Colonic mucosa (tissue), 4 donors: ENCODE data around the gene LSM2. TPM values are rescaled to one million over a fixed set of nuclear protein-coding genes. Genes with fewer than 3 reads are reported as not detected.

Source experiments
- DNase-seq: peaks from one replicate; pipeline ENCODE4 v3.0.0-alpha.2; 2020
- H3K27ac ChIP-seq: fragments of 200-600 bp; one replicate; pipeline ENCODE4 v1.8.0; 2021
- H3K27me3 ChIP-seq: fragments of 200-600 bp; one replicate; pipeline ENCODE4 v1.8.0; 2021
- H3K36me3 ChIP-seq: fragments of 200-600 bp; one replicate; pipeline ENCODE4 v1.8.0; 2021
- H3K4me1 ChIP-seq: fragments of 200-600 bp; one replicate; pipeline ENCODE4 v1.8.0; 2021; ENCODE audit warnings: mild to moderate bottlenecking
- H3K4me3 ChIP-seq: fragments of 200-600 bp; one replicate; pipeline ENCODE4 v1.8.0; 2021
- H3K9ac ChIP-seq, 2 donors: one replicate each; pipeline ENCODE4 v1.7.0; 2013; ENCODE audit warnings: control low read depth in 2 of 2, low read depth in 2 of 2, low read length in 2 of 2
- H3K9me3 ChIP-seq: fragments of 200-600 bp; one replicate; pipeline ENCODE4 v1.8.0; 2021
- intact Hi-C: fragments of 100-400 bp; cut with DNase I; formaldehyde crosslinking; loops from one replicate; pipeline ENCODE4 v1.14.1; 2022
- total RNA-seq, 2 donors: library from RNA; stranded (reverse); fragmentation: NEBNext Ultra II Directional in 1 of 2; extraction: Animal tissue kit (Norgen Biotek cat#: 25700) in 1 of 2; gene quantifications; one replicate each; pipeline ENCODE4 v1.2.1, GENCODE V29; 2021
- TF ChIP-seq, protein P1 (sequence below): fragments of 200-600 bp; IDR thresholded peaks from one replicate; pipeline ENCODE4 v1.8.0; 2022; ENCODE audit warnings: antibody characterized with exemption, mild to moderate bottlenecking
- donor health status: healthy.
- donor health status: DM: no; HTN: no; CAD: no.
- donor health status: DM: no; HTN: no; CAD: no.

LSM2 gene
- total RNA-seq, 2 donors from 2014 or later, result 37.6 to 61.3 TPM

DNA sequence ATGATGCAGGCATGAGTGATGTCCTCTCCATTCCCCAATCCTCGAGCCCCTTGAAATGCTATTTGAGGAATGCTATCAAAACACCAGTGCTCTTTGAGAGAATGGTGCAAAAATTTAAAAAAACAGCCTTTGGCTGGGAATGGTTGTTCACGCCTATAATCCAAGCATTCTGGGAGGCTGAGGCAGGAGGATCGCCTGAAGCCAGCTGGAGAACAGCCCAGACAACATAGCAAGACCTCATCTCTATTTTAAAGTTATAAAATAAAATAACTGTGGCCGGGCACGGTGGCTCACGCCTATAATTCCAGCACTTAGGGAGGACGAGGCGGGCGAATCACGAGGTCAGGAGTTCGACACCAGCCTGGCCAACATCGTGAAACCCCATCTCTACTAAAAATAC lies 7.0 kb downstream of the LSM2 start:
- Histone ChIP-seq H3K27ac (no peak overlapping the region), H3K36me3 (no peaks in the 10 kb centered on the region), H3K9ac (no peak overlapping the region), H3K4me3 (no peak overlapping the region), H3K9me3 (no peaks in the 10 kb centered on the region), H3K27me3 (no peaks in the 10 kb centered on the region), H3K4me1 (peaks cover 5% of the 10 kb centered on the region)
- intact Hi-C loops, result no loop called here
- DNase-seq, result no peak
- TF ChIP-seq, protein P1, sequence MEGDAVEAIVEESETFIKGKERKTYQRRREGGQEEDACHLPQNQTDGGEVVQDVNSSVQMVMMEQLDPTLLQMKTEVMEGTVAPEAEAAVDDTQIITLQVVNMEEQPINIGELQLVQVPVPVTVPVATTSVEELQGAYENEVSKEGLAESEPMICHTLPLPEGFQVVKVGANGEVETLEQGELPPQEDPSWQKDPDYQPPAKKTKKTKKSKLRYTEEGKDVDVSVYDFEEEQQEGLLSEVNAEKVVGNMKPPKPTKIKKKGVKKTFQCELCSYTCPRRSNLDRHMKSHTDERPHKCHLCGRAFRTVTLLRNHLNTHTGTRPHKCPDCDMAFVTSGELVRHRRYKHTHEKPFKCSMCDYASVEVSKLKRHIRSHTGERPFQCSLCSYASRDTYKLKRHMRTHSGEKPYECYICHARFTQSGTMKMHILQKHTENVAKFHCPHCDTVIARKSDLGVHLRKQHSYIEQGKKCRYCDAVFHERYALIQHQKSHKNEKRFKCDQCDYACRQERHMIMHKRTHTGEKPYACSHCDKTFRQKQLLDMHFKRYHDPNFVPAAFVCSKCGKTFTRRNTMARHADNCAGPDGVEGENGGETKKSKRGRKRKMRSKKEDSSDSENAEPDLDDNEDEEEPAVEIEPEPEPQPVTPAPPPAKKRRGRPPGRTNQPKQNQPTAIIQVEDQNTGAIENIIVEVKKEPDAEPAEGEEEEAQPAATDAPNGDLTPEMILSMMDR, result no peak

DNA sequence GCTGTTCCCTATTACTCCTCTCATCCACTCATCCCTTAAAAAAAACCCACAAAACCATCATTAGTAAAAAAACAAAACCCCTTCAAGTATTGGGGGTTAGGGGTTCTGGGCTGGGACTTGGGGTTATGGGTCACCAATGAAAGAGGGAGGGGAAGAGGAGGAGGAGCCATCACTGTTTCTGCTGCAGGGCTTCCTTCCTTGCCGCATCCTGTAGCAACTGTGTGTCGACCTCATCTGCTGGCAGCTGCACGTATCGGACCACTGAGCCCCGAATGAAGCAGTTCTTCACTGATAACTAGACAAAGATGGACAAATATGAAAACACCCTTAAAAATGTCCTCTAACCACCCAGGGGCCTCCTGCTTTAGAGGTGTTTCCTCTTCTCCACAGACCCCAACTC lies 9.2 kb downstream of the LSM2 start:
- no peak for DNase-seq
- TF ChIP-seq, protein P1, result no peak
- Histone ChIP-seq H3K4me1 (peaks cover 5% of the 10 kb centered on the region), H3K36me3 (no peaks in the 10 kb centered on the region), H3K9ac (no peak overlapping the region), H3K4me3 (no peak overlapping the region), H3K27me3 (no peaks in the 10 kb centered on the region), H3K27ac (no peak overlapping the region), H3K9me3 (no peaks in the 10 kb centered on the region)
- intact Hi-C loops, result no loop called here

DNA sequence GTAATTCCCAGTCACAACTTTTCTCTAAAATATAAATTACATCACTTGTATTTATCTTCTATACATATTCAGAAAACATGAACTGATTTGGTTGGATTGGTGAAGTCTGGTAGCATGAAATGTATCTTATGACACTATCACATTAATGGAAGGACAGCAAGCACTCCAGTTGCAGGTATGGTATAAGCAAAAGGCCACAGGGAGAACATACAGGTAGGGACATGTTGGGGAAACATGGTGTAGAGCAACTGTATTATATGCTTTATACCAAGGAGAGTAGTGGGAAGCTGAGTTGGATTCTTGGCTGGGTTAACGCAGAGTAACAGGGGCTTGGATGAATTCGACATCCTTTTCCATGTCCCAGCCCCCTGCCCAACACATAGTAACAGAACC lies 9.8 kb downstream of the LSM2 start:
- Histone ChIP-seq H3K4me3 (no peak overlapping the region), H3K27me3 (no peaks in the 10 kb centered on the region), H3K4me1 (peaks cover 5% of the 10 kb centered on the region), H3K36me3 (no peaks in the 10 kb centered on the region), H3K27ac (peak overlapping the region; percentile 93), H3K9ac (no peak overlapping the region), H3K9me3 (no peaks in the 10 kb centered on the region)
- no peak for DNase-seq
- intact Hi-C loops, result no loop called here
- TF ChIP-seq, protein P1, result no peak

DNA sequence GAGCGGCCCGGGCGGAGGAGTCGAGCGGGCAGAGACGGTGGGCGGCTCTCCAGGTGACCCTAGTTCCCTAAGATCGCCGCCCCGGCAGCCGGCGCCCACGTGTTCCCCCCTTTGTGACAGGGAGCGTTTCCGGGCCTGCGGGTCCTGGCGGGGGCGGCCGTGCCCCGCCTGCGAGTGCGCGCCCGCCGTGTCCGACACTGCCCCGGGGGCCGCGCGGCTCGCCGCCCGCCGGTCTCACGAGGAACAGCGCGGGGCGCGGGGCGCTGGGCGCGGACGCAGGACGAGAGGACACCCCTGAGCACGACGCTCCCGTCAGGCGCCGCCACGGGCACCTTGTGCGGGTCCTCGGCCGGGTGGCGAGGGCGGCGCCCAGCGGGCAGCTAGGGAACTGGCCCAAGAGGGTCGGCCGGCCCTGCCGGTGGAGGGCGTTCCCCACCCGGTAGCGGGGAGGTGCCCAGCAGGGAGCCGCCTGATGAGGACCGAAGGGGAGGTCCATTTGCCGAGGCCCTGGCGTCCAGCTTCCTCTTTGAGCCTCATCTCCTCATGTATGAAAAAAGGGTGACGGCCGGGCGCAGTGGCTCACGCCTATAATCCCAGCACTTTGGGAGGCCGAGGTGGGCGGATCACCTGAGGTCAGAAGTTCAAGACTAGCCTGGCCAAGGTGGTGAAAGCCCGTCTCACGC lies 11.0 kb downstream of the LSM2 start, which contains the start of gene VARS1:
Gene VARS1 (minus strand): TSS at position 137 of the 683 bp plus-strand sequence. CDS start 535 bp downstream, outside the sequence.
- peak within 1 kb of the TSS; percentile 99 for H3K4me3 ChIP-seq
- H3K9ac ChIP-seq, result peak within 1 kb of the TSS; percentile 92 to 98
- DNase-seq, result peak; percentile 94
- H3K4me1 ChIP-seq, result peaks cover 5% of the 10 kb centered on the region
- peak within 1 kb of the TSS; percentile 93 for H3K27ac ChIP-seq
- TF ChIP-seq, protein P1, result peak; percentile 70
- no peaks in the 10 kb centered on the region for H3K9me3 ChIP-seq
- H3K27me3 ChIP-seq, result no peaks in the 10 kb centered on the region
- no peaks in the 10 kb centered on the region for H3K36me3 ChIP-seq
- intact Hi-C loops, result no loop called here

DNA sequence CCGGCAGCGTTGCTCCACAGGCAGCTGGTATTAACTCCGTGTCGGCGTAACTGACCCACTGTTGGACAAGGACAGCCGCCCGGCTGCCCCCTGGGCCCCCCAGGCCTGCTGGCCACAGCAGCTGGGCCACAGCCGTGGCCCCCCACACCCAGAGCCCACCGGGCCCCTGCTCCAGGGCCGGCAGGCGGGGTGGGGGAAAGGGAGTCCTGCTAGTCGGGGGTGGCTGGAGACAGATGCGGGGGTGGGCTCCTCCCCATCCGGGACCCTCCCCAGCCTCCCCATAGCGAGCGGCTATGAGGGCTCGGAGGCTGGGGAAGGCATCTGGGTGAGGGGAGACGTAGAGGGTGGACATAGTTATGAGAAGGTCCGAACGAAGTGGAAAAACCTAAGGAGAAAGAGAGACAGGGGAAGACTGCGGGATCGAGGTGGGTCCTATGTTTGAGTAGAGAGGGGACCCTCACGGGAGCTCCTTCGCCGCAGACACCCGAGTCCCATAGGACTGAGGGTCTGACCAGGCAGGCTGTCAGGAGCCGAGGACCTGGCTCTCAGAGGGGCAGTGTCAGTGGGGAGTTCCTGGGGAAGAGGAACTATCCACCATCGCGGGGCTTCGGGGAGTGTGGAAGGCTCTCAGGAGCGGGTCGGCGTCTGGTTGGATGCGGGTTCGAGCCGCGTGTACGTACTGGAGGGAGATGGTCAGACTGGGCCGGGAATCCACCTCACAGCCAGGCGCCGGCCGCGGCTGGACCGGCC lies 11.7 kb downstream of the LSM2 start:
- Histone ChIP-seq H3K27ac (peak overlapping the region; percentile 93), H3K4me1 (peaks cover 5% of the 10 kb centered on the region), H3K36me3 (no peaks in the 10 kb centered on the region), H3K27me3 (no peaks in the 10 kb centered on the region), H3K9me3 (no peaks in the 10 kb centered on the region), H3K4me3 (peak overlapping the region; percentile 99), H3K9ac (peak overlapping the region; percentile 92 to 98)
- DNase-seq, result no peak
- TF ChIP-seq, protein P1, result no peak
- intact Hi-C loops, result no loop called here
